ENCODE data around the gene KIRREL3.

- TF ChIP-seq, protein P1, sequence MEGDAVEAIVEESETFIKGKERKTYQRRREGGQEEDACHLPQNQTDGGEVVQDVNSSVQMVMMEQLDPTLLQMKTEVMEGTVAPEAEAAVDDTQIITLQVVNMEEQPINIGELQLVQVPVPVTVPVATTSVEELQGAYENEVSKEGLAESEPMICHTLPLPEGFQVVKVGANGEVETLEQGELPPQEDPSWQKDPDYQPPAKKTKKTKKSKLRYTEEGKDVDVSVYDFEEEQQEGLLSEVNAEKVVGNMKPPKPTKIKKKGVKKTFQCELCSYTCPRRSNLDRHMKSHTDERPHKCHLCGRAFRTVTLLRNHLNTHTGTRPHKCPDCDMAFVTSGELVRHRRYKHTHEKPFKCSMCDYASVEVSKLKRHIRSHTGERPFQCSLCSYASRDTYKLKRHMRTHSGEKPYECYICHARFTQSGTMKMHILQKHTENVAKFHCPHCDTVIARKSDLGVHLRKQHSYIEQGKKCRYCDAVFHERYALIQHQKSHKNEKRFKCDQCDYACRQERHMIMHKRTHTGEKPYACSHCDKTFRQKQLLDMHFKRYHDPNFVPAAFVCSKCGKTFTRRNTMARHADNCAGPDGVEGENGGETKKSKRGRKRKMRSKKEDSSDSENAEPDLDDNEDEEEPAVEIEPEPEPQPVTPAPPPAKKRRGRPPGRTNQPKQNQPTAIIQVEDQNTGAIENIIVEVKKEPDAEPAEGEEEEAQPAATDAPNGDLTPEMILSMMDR (IDR thresholded peaks at IDR 0.05; ENCODE audit: insufficient read depth, low read length), result peak; percentile 90
- TF ChIP-seq GABPA (IDR thresholded peaks at IDR 0.05; ENCODE audit: low read depth), result peak; percentile 65
- TF ChIP-seq POLR2AphosphoS5 (IDR thresholded peaks at IDR 0.05; ENCODE audit: low read depth), result peak; percentile 32; the same call in 1 of the 2 replicates
- TF ChIP-seq, protein P2, sequence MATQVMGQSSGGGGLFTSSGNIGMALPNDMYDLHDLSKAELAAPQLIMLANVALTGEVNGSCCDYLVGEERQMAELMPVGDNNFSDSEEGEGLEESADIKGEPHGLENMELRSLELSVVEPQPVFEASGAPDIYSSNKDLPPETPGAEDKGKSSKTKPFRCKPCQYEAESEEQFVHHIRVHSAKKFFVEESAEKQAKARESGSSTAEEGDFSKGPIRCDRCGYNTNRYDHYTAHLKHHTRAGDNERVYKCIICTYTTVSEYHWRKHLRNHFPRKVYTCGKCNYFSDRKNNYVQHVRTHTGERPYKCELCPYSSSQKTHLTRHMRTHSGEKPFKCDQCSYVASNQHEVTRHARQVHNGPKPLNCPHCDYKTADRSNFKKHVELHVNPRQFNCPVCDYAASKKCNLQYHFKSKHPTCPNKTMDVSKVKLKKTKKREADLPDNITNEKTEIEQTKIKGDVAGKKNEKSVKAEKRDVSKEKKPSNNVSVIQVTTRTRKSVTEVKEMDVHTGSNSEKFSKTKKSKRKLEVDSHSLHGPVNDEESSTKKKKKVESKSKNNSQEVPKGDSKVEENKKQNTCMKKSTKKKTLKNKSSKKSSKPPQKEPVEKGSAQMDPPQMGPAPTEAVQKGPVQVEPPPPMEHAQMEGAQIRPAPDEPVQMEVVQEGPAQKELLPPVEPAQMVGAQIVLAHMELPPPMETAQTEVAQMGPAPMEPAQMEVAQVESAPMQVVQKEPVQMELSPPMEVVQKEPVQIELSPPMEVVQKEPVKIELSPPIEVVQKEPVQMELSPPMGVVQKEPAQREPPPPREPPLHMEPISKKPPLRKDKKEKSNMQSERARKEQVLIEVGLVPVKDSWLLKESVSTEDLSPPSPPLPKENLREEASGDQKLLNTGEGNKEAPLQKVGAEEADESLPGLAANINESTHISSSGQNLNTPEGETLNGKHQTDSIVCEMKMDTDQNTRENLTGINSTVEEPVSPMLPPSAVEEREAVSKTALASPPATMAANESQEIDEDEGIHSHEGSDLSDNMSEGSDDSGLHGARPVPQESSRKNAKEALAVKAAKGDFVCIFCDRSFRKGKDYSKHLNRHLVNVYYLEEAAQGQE (IDR thresholded peaks at IDR 0.05; ENCODE audit: insufficient replicate concordance, low read depth), result no peak
These were observed 519.9 kb downstream of the KIRREL3 start for GRCh38 chr11:126480410-126481302.

Measured in HL-60 (cell line).